HepG2 (cell line): Measurements from ENCODE around the gene LRRC28. TPM values are rescaled to one million over a fixed set of nuclear protein-coding genes. Genes with fewer than 3 reads are reported as not detected.

Experiments used
- ATAC-seq: fragments of 200-7000 bp; cut with Tn5 transposase; 3 replicates; pipeline ENCODE4 v1.9.1; 2020; ENCODE audit warnings: mild to moderate bottlenecking, moderate library complexity
- BruUV-seq: library from RNA; stranded (reverse); fragments of 400-500 nt; replicated peaks from 2 replicates; lab custom pipeline; 2021; lab: Mats Ljungman, UMichigan
- CTCF ChIA-PET: fragments of 300-600 bp; formaldehyde crosslinking; extraction: SDS; loops from one replicate; lab custom pipeline; 2021; ENCODE audit warnings: low total read pairs, inconsistent platforms, low intra/inter-chr PET ratio; lab: Yijun Ruan, JAX
- POLR2A ChIA-PET: fragments of 350-600 bp; sonication (Branson Sonifier 250); formaldehyde crosslinking; loops from one replicate; lab custom pipeline; 2020; ENCODE audit warnings: antibody characterized with exemption, inconsistent platforms; lab: Yijun Ruan, JAX
- DNase-seq: peaks from one replicate; pipeline ENCODE4 v3.0.0-alpha.2; 2015; ENCODE audit warnings: low spot score
- FAIRE-seq: peaks from 3 replicates; lab custom pipeline; 2011; peaks lifted over from hg19 to GRCh38; lab: Jason Lieb, UNC
- H2AFZ ChIP-seq: one replicate; pipeline ENCODE4 v1.6.1; 2011; ENCODE audit warnings: low read length, inconsistent platforms
- H3K27ac ChIP-seq: fragments of 300-600 bp; 3 replicates; pipeline ENCODE4 v1.8.0; 2011; ENCODE audit warnings: mixed run types, mild to moderate bottlenecking, mixed read lengths, low read length, inconsistent platforms; ENCODE audit not compliant: insufficient read depth; ENCODE audit errors: extremely low read length
- H3K27me3 ChIP-seq, 2 experiments: fragments of 200-600 bp in 1 of 2; 2 replicates in 1 of 2; 3 replicates in 1 of 2; pipeline versions ENCODE4 v1.6.0 to v1.8.0; 2011; ENCODE audit warnings: low read length in 2 of 2, mild to moderate bottlenecking in 2 of 2, moderate library complexity in 2 of 2, inconsistent platforms in 1 of 2; ENCODE audit not compliant: insufficient read depth in 2 of 2, control insufficient read depth in 1 of 2
- H3K36me3 ChIP-seq, 2 experiments: fragments of 200-600 bp in 1 of 2; replicated peaks in 1 of 2; 2 replicates in 1 of 2; 3 replicates in 1 of 2; pipeline versions ENCODE4 v1.5.1 to v1.8.0; 2011; ENCODE audit warnings: low read length in 2 of 2, inconsistent platforms in 1 of 2; ENCODE audit not compliant: insufficient read depth in 2 of 2, control insufficient read depth in 1 of 2
- H3K4me1 ChIP-seq: 2 replicates; pipeline ENCODE4 v1.5.1; 2012; ENCODE audit warnings: low read length, inconsistent platforms; ENCODE audit not compliant: insufficient read depth
- H3K4me2 ChIP-seq: 2 replicates; pipeline ENCODE4 v1.6.0; 2011; ENCODE audit warnings: low read depth, low read length, inconsistent platforms
- H3K4me3 ChIP-seq, 3 experiments: fragments of 200-600 bp in 1 of 3; sonication (generic), shearing (Covaris generic) in 1 of 3; replicated peaks in 1 of 3; 2 replicates each; pipeline ENCODE4 v1.5.1; 2011 to 2016; ENCODE audit warnings: low read length in 3 of 3, inconsistent platforms in 2 of 3, low read depth in 2 of 3, mild to moderate bottlenecking in 2 of 3, control low read depth in 1 of 3, mixed read lengths in 1 of 3; ENCODE audit not compliant: insufficient read depth in 1 of 3
- H3K79me2 ChIP-seq: one replicate; pipeline ENCODE4 v1.6.1; 2011; ENCODE audit warnings: low read length, inconsistent platforms; ENCODE audit not compliant: insufficient read depth
- H3K9ac ChIP-seq: 2 replicates; pipeline ENCODE4 v1.6.0; 2011; ENCODE audit warnings: mild to moderate bottlenecking, low read depth, low read length, inconsistent platforms; ENCODE audit not compliant: insufficient read depth
- H3K9me3 ChIP-seq: 2 replicates; pipeline ENCODE4 v1.5.1; 2012; ENCODE audit warnings: mild to moderate bottlenecking, low read length
- H4K20me1 ChIP-seq: 2 replicates; pipeline ENCODE4 v1.6.0; 2011; ENCODE audit warnings: inconsistent platforms, mild to moderate bottlenecking, low read length, moderate library complexity; ENCODE audit not compliant: insufficient read depth
- CREBL2 ChIP-seq: sonication (generic); formaldehyde crosslinking; IDR thresholded peaks from 2 replicates; pipeline ENCODE4 v1.8.1; 2023; ENCODE audit warnings: missing genetic modification reagents, mild to moderate bottlenecking, borderline replicate concordance
- FOSL2 ChIP-seq: sonication (generic); formaldehyde crosslinking; IDR thresholded peaks from 2 replicates; pipeline ENCODE4 v1.4.0; 2020; ENCODE audit warnings: missing genetic modification reagents
- HNRNPL ChIP-seq: fragments of 200-400 bp; formaldehyde crosslinking; IDR thresholded peaks from 2 replicates; pipeline ENCODE4 v1.6.1; 2017; ENCODE audit warnings: mild to moderate bottlenecking, low read depth, low read length
- RAD51 ChIP-seq: fragments of 450-650 bp; IDR thresholded peaks from 2 replicates; pipeline ENCODE4 v1.6.1; 2016; ENCODE audit warnings: borderline replicate concordance
- ZBTB38 ChIP-seq: sonication (generic); formaldehyde crosslinking; IDR thresholded peaks from 2 replicates; pipeline ENCODE4 v1.5.1; 2020; ENCODE audit warnings: mild to moderate bottlenecking, missing genetic modification reagents
- WGBS: methylation state at CpG from one replicate; pipeline ENCODE4 v1.1.6; 2017; ENCODE audit warnings: low lambda C conversion rate; 5-methylcytosine and 5-hydroxymethylcytosine counted together
- in situ Hi-C: cut with HindIII; loops from 2 replicates; pipeline ENCODE4 v1.10.0; 2017; ENCODE audit warnings: low pct_unique_long_range_greater_than_20kb; ENCODE audit not compliant: extremely low pct_ligation_motif_present
- intact Hi-C: fragments of 100-400 bp; cut with micrococcal nuclease; formaldehyde crosslinking; loops from one replicate; pipeline ENCODE4 v1.10.0; 2022; ENCODE audit not compliant: unreplicated experiment
- polyA plus RNA-seq, 8 experiments: library from polyadenylated mRNA; depleted of rRNA in 3 of 8; stranded (reverse) in 7 of 8; unstranded in 1 of 8; fragments of >200 nt; fragmentation: Illumina TruSeq in 4 of 8; extraction: Trizol in 4 of 8; gene quantifications; 2 replicates each; pipeline versions ENCODE4 v1.2.1 to v1.2.3, GENCODE V29; 2011 to 2016; ENCODE audit warnings: low read depth in 4 of 8, missing spikeins in 1 of 8, mixed read lengths in 1 of 8; ENCODE audit not compliant: insufficient read depth in 1 of 8
- total RNA-seq, 5 experiments: library from RNA; depleted of rRNA; stranded (reverse); fragments of >200 nt; fragmentation: Illumina TruSeq; extraction: Trizol; gene quantifications; 2 replicates each; pipeline ENCODE4 v1.2.3, GENCODE V29; 2016; ENCODE audit warnings: low read depth in 1 of 5
- TF ChIP-seq, protein P1 (sequence below): sonication (generic); formaldehyde crosslinking; IDR thresholded peaks from 2 replicates; pipeline ENCODE4 v1.5.0; 2020; ENCODE audit warnings: missing genetic modification reagents
- TF ChIP-seq, protein P2 (sequence below): sonication (generic); formaldehyde crosslinking; IDR thresholded peaks from 2 replicates; pipeline ENCODE4 v1.4.0; 2020; ENCODE audit warnings: missing genetic modification reagents
- TF ChIP-seq, protein P3 (sequence below): sonication (generic); formaldehyde crosslinking; conservative IDR thresholded peaks from 2 replicates; pipeline ENCODE4 v1.4.0; 2020; ENCODE audit warnings: mild to moderate bottlenecking, missing genetic modification reagents, moderate library complexity

The LRRC28 gene
- total and polyA plus RNA-seq, 2 of the 13 experiments (the other 11 are each of a cell fraction or from before 2014, with no cell fraction given), result 17.5 to 21.3 TPM

DNA sequence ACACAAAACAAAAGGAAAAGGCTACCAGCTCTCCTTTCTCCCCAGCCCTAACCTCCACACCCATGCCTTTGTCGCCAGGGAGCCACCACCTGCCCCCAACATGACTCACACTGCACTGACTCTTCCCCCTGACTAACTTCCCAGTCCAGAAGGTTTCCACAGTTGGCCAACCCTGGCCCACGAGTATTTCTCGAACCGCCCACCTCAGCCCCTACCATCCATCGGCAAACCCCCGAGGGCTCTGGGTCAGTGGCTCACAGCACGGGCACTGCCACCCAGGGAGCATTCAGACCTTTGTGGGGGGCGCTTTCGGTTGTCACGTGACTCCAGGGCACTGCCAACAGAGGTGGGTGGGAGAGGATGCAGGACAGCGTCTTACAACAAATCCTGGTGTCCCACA is 152.3 kb downstream of the LRRC28 start:
- Histone ChIP-seq H3K27me3 (no peaks in the 10 kb centered on the region), H3K4me2 (no peak overlapping the region), H3K9me3 (no peaks in the 10 kb centered on the region), H3K4me1 (peaks cover 71% of the 10 kb centered on the region), H3K27ac (no peak overlapping the region), H3K79me2 (no peaks in the 10 kb centered on the region), H4K20me1 (no peaks in the 10 kb centered on the region), H3K36me3 (no peaks in the 10 kb centered on the region), H2AFZ (no peak overlapping the region), H3K9ac (no peak overlapping the region), H3K4me3 (no peak overlapping the region)
- ATAC-seq (no peak), DNase-seq (no peak), FAIRE-seq (no peak)
- intact Hi-C loops (loop anchor here (10.0 kb wide), 1 partner anchor 101 kb away; no protein-coding TSS in a partner anchor), in situ Hi-C loops (loop anchor here (25.0 kb wide), 1 partner anchor 309 kb away; no protein-coding TSS in a partner anchor)
- ChIA-PET POLR2A (interaction anchor here (1.6 kb wide), 1 partner anchor 17 kb away, joined by 3 read pairs; no protein-coding TSS in a partner anchor), CTCF (no interaction called here)
- BruUV-seq, result no TSS peak
- TF ChIP-seq RAD51 (peak; percentile 39; the same call in 1 of the 2 replicates), CREBL2 (CRISPR knock-in tag) (no peak), FOSL2 (CRISPR knock-in tag) (0 out of 2 replicates have a peak, but pooled peaks have one; percentile 11), HNRNPL (0 out of 2 replicates have a peak, but pooled peaks have one; percentile 59)
- TF ChIP-seq, protein P1, sequence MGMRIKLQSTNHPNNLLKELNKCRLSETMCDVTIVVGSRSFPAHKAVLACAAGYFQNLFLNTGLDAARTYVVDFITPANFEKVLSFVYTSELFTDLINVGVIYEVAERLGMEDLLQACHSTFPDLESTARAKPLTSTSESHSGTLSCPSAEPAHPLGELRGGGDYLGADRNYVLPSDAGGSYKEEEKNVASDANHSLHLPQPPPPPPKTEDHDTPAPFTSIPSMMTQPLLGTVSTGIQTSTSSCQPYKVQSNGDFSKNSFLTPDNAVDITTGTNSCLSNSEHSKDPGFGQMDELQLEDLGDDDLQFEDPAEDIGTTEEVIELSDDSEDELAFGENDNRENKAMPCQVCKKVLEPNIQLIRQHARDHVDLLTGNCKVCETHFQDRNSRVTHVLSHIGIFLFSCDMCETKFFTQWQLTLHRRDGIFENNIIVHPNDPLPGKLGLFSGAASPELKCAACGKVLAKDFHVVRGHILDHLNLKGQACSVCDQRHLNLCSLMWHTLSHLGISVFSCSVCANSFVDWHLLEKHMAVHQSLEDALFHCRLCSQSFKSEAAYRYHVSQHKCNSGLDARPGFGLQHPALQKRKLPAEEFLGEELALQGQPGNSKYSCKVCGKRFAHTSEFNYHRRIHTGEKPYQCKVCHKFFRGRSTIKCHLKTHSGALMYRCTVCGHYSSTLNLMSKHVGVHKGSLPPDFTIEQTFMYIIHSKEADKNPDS (CRISPR knock-in tag), result no peak
- WGBS, result 69% methylated on average over 6 of the region's 11 CpGs

- H3K4me3 ChIP-seq, result peak overlapping the region in 1 of 3 experiments; percentile 15; a peak in 1 of 6 replicates
- no peaks in the 10 kb centered on the region for H4K20me1 ChIP-seq
- CTCF ChIA-PET, result no interaction called here
- intact Hi-C loops, result loop anchor here (10.0 kb wide), 1 partner anchor 100 kb away; no protein-coding TSS in a partner anchor
- no peaks in the 10 kb centered on the region for H3K36me3 ChIP-seq
- H2AFZ ChIP-seq, result no peak overlapping the region
- 6% methylated on average over 8 of the region's 16 CpGs for WGBS
- BruUV-seq, result no TSS peak
- peaks cover 75% of the 10 kb centered on the region for H3K4me1 ChIP-seq
- H3K9ac ChIP-seq, result no peak overlapping the region
- no peaks in the 10 kb centered on the region for H3K79me2 ChIP-seq
- H3K27ac ChIP-seq, result no peak overlapping the region
- ATAC-seq, result peak; percentile 39
- no peaks in the 10 kb centered on the region for H3K27me3 ChIP-seq
- in situ Hi-C loops, result loop anchor here (25.0 kb wide), 1 partner anchor 308 kb away; no protein-coding TSS in a partner anchor
- POLR2A ChIA-PET, result no interaction called here
- DNase-seq, result no peak
- H3K4me2 ChIP-seq, result peak overlapping the region; percentile 50
- H3K9me3 ChIP-seq, result no peaks in the 10 kb centered on the region
- no peak for FAIRE-seq
- TF ChIP-seq, protein P2, sequence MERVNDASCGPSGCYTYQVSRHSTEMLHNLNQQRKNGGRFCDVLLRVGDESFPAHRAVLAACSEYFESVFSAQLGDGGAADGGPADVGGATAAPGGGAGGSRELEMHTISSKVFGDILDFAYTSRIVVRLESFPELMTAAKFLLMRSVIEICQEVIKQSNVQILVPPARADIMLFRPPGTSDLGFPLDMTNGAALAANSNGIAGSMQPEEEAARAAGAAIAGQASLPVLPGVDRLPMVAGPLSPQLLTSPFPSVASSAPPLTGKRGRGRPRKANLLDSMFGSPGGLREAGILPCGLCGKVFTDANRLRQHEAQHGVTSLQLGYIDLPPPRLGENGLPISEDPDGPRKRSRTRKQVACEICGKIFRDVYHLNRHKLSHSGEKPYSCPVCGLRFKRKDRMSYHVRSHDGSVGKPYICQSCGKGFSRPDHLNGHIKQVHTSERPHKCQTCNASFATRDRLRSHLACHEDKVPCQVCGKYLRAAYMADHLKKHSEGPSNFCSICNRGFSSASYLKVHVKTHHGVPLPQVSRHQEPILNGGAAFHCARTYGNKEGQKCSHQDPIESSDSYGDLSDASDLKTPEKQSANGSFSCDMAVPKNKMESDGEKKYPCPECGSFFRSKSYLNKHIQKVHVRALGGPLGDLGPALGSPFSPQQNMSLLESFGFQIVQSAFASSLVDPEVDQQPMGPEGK, result peak; percentile 14; the same call in 1 of the 2 replicates
- TF ChIP-seq, protein P3, sequence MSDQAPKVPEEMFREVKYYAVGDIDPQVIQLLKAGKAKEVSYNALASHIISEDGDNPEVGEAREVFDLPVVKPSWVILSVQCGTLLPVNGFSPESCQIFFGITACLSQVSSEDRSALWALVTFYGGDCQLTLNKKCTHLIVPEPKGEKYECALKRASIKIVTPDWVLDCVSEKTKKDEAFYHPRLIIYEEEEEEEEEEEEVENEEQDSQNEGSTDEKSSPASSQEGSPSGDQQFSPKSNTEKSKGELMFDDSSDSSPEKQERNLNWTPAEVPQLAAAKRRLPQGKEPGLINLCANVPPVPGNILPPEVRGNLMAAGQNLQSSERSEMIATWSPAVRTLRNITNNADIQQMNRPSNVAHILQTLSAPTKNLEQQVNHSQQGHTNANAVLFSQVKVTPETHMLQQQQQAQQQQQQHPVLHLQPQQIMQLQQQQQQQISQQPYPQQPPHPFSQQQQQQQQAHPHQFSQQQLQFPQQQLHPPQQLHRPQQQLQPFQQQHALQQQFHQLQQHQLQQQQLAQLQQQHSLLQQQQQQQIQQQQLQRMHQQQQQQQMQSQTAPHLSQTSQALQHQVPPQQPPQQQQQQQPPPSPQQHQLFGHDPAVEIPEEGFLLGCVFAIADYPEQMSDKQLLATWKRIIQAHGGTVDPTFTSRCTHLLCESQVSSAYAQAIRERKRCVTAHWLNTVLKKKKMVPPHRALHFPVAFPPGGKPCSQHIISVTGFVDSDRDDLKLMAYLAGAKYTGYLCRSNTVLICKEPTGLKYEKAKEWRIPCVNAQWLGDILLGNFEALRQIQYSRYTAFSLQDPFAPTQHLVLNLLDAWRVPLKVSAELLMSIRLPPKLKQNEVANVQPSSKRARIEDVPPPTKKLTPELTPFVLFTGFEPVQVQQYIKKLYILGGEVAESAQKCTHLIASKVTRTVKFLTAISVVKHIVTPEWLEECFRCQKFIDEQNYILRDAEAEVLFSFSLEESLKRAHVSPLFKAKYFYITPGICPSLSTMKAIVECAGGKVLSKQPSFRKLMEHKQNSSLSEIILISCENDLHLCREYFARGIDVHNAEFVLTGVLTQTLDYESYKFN (CRISPR knock-in tag), result peak; percentile 62
- 0 out of 2 replicates have a peak, but pooled peaks have one; percentile 23 for TF ChIP-seq ZBTB38 (CRISPR knock-in tag)
Measured at GRCh38 chr15:99404454-99404853, 153.2 kb downstream of the LRRC28 start.
